Neural cell (in vitro differentiated cells): ENCODE results near the gene BLM.

Experiments used
- EP300 ChIP-seq: fragments of 450-650 bp; conservative IDR thresholded peaks from 2 replicates; pipeline ENCODE4 v1.6.1; 2014; ENCODE audit warnings: antibody characterized with exemption, mild to moderate bottlenecking, moderate library complexity; ENCODE audit not compliant: poor library complexity, severe bottlenecking
- POLR2AphosphoS5 ChIP-seq: IDR thresholded peaks from 2 replicates; pipeline ENCODE4 v1.6.1; 2012
- RAD21 ChIP-seq: fragments of 450-650 bp; conservative IDR thresholded peaks from 2 replicates; pipeline ENCODE4 v1.6.1; 2014; ENCODE audit warnings: antibody characterized with exemption, mild to moderate bottlenecking, moderate library complexity
- TAF1 ChIP-seq: IDR thresholded peaks from 2 replicates; pipeline ENCODE4 v1.6.1; 2012; ENCODE audit warnings: low read depth
- TF ChIP-seq, protein P1 (sequence below): fragments of 450-650 bp; IDR thresholded peaks from 2 replicates; pipeline ENCODE4 v1.5.1; 2014; ENCODE audit warnings: antibody characterized with exemption, mild to moderate bottlenecking, moderate library complexity; ENCODE audit not compliant: poor library complexity, severe bottlenecking
- TF ChIP-seq, protein P2 (sequence below): IDR thresholded peaks from 2 replicates; pipeline ENCODE4 v1.6.1; 2012; ENCODE audit warnings: borderline replicate concordance

DNA sequence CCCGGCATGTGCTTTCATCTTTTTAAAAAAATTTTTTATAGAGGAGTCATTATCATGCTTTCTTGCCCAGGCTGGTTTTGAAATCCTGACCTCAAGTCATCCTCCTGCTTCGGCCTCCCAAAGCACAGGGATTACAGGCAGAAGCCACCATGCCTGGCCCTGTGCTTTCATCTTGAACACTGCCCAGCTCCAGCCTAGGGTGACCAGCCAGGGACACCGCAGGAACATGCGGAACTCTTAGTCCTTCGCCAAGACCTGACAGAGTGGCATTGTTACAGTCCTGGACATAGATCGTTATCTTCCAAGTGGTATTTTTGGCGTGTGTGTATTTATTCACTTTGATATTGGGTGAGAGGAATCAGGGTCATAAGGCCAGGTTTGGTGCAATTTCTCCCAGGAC, 143.3 kb downstream of the BLM start:
- TF ChIP-seq, protein P1, sequence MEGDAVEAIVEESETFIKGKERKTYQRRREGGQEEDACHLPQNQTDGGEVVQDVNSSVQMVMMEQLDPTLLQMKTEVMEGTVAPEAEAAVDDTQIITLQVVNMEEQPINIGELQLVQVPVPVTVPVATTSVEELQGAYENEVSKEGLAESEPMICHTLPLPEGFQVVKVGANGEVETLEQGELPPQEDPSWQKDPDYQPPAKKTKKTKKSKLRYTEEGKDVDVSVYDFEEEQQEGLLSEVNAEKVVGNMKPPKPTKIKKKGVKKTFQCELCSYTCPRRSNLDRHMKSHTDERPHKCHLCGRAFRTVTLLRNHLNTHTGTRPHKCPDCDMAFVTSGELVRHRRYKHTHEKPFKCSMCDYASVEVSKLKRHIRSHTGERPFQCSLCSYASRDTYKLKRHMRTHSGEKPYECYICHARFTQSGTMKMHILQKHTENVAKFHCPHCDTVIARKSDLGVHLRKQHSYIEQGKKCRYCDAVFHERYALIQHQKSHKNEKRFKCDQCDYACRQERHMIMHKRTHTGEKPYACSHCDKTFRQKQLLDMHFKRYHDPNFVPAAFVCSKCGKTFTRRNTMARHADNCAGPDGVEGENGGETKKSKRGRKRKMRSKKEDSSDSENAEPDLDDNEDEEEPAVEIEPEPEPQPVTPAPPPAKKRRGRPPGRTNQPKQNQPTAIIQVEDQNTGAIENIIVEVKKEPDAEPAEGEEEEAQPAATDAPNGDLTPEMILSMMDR: no peak
- TF ChIP-seq POLR2AphosphoS5 (no peak), RAD21 (no peak), TAF1 (no peak), EP300 (no peak)
- TF ChIP-seq, protein P2, sequence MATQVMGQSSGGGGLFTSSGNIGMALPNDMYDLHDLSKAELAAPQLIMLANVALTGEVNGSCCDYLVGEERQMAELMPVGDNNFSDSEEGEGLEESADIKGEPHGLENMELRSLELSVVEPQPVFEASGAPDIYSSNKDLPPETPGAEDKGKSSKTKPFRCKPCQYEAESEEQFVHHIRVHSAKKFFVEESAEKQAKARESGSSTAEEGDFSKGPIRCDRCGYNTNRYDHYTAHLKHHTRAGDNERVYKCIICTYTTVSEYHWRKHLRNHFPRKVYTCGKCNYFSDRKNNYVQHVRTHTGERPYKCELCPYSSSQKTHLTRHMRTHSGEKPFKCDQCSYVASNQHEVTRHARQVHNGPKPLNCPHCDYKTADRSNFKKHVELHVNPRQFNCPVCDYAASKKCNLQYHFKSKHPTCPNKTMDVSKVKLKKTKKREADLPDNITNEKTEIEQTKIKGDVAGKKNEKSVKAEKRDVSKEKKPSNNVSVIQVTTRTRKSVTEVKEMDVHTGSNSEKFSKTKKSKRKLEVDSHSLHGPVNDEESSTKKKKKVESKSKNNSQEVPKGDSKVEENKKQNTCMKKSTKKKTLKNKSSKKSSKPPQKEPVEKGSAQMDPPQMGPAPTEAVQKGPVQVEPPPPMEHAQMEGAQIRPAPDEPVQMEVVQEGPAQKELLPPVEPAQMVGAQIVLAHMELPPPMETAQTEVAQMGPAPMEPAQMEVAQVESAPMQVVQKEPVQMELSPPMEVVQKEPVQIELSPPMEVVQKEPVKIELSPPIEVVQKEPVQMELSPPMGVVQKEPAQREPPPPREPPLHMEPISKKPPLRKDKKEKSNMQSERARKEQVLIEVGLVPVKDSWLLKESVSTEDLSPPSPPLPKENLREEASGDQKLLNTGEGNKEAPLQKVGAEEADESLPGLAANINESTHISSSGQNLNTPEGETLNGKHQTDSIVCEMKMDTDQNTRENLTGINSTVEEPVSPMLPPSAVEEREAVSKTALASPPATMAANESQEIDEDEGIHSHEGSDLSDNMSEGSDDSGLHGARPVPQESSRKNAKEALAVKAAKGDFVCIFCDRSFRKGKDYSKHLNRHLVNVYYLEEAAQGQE: no peak
